ENCODE data around the gene GADD45G.

DNA sequence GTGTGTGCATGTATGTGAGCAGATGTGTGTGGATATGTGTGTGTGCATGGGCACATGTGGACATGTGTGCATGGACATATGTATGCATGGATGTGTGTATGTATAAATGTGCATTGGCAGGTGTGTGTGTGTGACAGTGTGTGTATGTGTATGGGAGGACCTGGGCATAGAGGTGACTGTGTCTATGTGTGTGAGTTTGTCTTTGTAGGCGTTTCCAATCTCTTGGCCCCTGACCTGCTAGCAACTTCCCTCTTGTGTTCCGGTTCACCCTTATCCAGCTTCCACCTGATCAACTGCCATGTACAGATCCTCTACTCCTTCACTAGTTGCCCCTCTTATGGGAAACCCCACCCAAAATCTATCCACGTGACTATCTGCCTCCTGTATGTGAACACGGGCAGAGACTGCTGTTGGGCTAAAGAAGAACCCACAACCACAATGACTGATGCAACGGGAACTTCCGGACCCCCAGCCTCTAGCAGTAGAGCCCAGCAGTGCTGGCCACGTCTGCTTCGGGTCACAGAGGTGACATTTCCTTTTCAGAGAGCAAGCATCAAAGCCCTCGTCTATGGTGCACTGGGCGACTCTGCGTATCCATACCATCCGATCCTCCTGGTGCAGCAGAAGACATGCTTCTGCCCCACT is 24.9 kb upstream of the GADD45G start:
- TF ChIP-seq POLR2A (IDR thresholded peaks at IDR 0.05), result no peak
- TF ChIP-seq, protein P1, sequence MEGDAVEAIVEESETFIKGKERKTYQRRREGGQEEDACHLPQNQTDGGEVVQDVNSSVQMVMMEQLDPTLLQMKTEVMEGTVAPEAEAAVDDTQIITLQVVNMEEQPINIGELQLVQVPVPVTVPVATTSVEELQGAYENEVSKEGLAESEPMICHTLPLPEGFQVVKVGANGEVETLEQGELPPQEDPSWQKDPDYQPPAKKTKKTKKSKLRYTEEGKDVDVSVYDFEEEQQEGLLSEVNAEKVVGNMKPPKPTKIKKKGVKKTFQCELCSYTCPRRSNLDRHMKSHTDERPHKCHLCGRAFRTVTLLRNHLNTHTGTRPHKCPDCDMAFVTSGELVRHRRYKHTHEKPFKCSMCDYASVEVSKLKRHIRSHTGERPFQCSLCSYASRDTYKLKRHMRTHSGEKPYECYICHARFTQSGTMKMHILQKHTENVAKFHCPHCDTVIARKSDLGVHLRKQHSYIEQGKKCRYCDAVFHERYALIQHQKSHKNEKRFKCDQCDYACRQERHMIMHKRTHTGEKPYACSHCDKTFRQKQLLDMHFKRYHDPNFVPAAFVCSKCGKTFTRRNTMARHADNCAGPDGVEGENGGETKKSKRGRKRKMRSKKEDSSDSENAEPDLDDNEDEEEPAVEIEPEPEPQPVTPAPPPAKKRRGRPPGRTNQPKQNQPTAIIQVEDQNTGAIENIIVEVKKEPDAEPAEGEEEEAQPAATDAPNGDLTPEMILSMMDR (IDR thresholded peaks at IDR 0.05), result no peak

Data from thyroid gland (tissue), 4 donors.